ENCODE measurements around the gene CALML5. TPM values are rescaled to one million over a fixed set of nuclear protein-coding genes. Genes with fewer than 3 reads are reported as not detected.

CALML5 gene
- polyA plus RNA-seq, 1 of the 3 experiments (the other 2 are of a cell fraction): not detected

GRCh38 chr10:5545778-5546710 lies 46.7 kb upstream of the CALML5 start:
- Histone ChIP-seq H3K79me2 (ENCODE audit: insufficient read depth) (no peaks in the 10 kb centered on the region), H2AFZ (ENCODE audit: low read depth) (no peak overlapping the region), H3K9me3 (0 out of 2 replicates have a peak, but pooled peaks cover 16% of the 10 kb centered on the region), H3K27ac (ENCODE audit: low read depth in 2 of 2, low read length in 1 of 2) (no peak overlapping the region), H4K20me1 (ENCODE audit: insufficient read depth) (no peaks in the 10 kb centered on the region), H3F3A (replicated peaks; ENCODE audit: insufficient read depth) (peaks cover 2% of the 10 kb centered on the region), H3K4me2 (no peak overlapping the region), H3K36me3 (replicated peaks in 1 of 2; ENCODE audit: control insufficient read depth in 1 of 2, insufficient read depth in 2 of 2, low read length in 1 of 2) (no peaks in the 10 kb centered on the region), H3K27me3 (ENCODE audit: insufficient read depth) (no peaks in the 10 kb centered on the region), H3K9ac (no peak overlapping the region), H3K4me1 (ENCODE audit: control insufficient read depth in 1 of 2, insufficient read depth in 2 of 2, low read depth in 1 of 2, low read length in 1 of 2) (peaks cover 13 to 15% of the 10 kb centered on the region in 2 experiments; a peak in 2 of 4 replicates), H3K9me2 (no peaks in the 10 kb centered on the region), H3K4me3 (ENCODE audit: low read depth in 2 of 2, low read length in 1 of 2) (no peak overlapping the region)
- DNase-seq: no peak
- ChIA-PET POLR2A (no interaction called here), CTCF (interaction anchor here (2.3 kb wide), 1 partner anchor 77 kb away, joined by 7 read pairs; no protein-coding TSS in a partner anchor)
- TF ChIP-seq, protein P1, sequence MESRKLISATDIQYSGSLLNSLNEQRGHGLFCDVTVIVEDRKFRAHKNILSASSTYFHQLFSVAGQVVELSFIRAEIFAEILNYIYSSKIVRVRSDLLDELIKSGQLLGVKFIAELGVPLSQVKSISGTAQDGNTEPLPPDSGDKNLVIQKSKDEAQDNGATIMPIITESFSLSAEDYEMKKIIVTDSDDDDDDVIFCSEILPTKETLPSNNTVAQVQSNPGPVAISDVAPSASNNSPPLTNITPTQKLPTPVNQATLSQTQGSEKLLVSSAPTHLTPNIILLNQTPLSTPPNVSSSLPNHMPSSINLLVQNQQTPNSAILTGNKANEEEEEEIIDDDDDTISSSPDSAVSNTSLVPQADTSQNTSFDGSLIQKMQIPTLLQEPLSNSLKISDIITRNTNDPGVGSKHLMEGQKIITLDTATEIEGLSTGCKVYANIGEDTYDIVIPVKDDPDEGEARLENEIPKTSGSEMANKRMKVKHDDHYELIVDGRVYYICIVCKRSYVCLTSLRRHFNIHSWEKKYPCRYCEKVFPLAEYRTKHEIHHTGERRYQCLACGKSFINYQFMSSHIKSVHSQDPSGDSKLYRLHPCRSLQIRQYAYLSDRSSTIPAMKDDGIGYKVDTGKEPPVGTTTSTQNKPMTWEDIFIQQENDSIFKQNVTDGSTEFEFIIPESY (IDR thresholded peaks at IDR 0.05; ENCODE audit: borderline replicate concordance, low read depth): no peak
- no peak for TF ChIP-seq SIN3A (IDR thresholded peaks at IDR 0.05; ENCODE audit: borderline replicate concordance, low read depth, low read length)
- TF ChIP-seq TCF12 (IDR thresholded peaks at IDR 0.05): no peak
- TF ChIP-seq RXRA (IDR thresholded peaks at IDR 0.05; ENCODE audit: borderline replicate concordance, low read depth): no peak
- no peak for TF ChIP-seq NFIC (IDR thresholded peaks at IDR 0.05; ENCODE audit: borderline replicate concordance)
- no peak for TF ChIP-seq FOXJ3 (CRISPR knock-in tag; IDR thresholded peaks at IDR 0.05)
- TF ChIP-seq GABPA (IDR thresholded peaks at IDR 0.05; ENCODE audit: low read depth): no peak
- no peak for TF ChIP-seq JUND (IDR thresholded peaks at IDR 0.05)
- no peak for TF ChIP-seq EP300 (IDR thresholded peaks at IDR 0.05; ENCODE audit: borderline replicate concordance in 1 of 2, low read depth in 1 of 2, low read length in 1 of 2)
- TF ChIP-seq, protein P2, sequence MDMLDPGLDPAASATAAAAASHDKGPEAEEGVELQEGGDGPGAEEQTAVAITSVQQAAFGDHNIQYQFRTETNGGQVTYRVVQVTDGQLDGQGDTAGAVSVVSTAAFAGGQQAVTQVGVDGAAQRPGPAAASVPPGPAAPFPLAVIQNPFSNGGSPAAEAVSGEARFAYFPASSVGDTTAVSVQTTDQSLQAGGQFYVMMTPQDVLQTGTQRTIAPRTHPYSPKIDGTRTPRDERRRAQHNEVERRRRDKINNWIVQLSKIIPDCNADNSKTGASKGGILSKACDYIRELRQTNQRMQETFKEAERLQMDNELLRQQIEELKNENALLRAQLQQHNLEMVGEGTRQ (IDR thresholded peaks at IDR 0.05; ENCODE audit: borderline replicate concordance, low read depth, low read length): no peak
- TF ChIP-seq RCOR1 (IDR thresholded peaks at IDR 0.05; ENCODE audit: low read length): no peak
- no peak for TF ChIP-seq TAF1 (IDR thresholded peaks at IDR 0.05; ENCODE audit: borderline replicate concordance, low read depth, low read length)
- no peak for TF ChIP-seq CHD2 (IDR thresholded peaks at IDR 0.05; ENCODE audit: low read length, partially characterized antibody)
- no peak for TF ChIP-seq RAD21 (IDR thresholded peaks at IDR 0.05; ENCODE audit: low read length)
- no peak for TF ChIP-seq POLR2AphosphoS5 (IDR thresholded peaks at IDR 0.05; ENCODE audit: low read depth, low read length)
- WGBS (ENCODE audit: low lambda C conversion rate): 86% methylated on average over 16 of the region's 23 CpGs

All from SK-N-SH (cell line).